H1 (cell line): ENCODE measurements around the gene ARL5A. TPM values are rescaled to one million over a fixed set of nuclear protein-coding genes. Genes with fewer than 3 reads are reported as not detected.

Experiments
- CTCF ChIA-PET: fragments of 300-600 bp; sonication (Branson Sonifier 250); formaldehyde crosslinking; loops from one replicate; lab custom pipeline; 2021; ENCODE audit not compliant: partially characterized antibody; lab: Charles Lee
- POLR2A ChIA-PET: fragments of 300-600 bp; sonication (Branson Sonifier 250); formaldehyde crosslinking; loops from one replicate; lab custom pipeline; 2021; ENCODE audit warnings: inconsistent platforms; ENCODE audit not compliant: partially characterized antibody; lab: Charles Lee
- DNase-seq, 2 experiments: peaks; one replicate each; pipeline versions ENCODE4 v3.0.0 to v3.0.0-alpha.2; 2010 to 2022; ENCODE audit warnings: low spot score in 2 of 2, low read depth in 1 of 2, mixed read lengths in 1 of 2
- FAIRE-seq: peaks from 2 replicates; lab custom pipeline; 2011; peaks lifted over from hg19 to GRCh38; lab: Jason Lieb, UNC
- H2AFZ ChIP-seq: 2 replicates; pipeline ENCODE4 v1.8.1; 2012; ENCODE audit warnings: low read length, inconsistent platforms
- H2AK5ac ChIP-seq: 2 replicates; pipeline ENCODE4 v1.6.1; 2013; ENCODE audit warnings: low read depth, low read length
- H2BK120ac ChIP-seq: replicated peaks from 2 replicates; pipeline ENCODE3; 2013; ENCODE audit warnings: low read depth, low read length, inconsistent platforms
- H2BK12ac ChIP-seq: 2 replicates; pipeline ENCODE4 v1.6.1; 2013; ENCODE audit warnings: low read depth, low read length
- H2BK15ac ChIP-seq: 2 replicates; pipeline ENCODE4 v1.6.1; 2013; ENCODE audit warnings: low read length
- H2BK20ac ChIP-seq: 2 replicates; pipeline ENCODE4 v1.6.1; 2013; ENCODE audit warnings: low read length
- H2BK5ac ChIP-seq: 2 replicates; pipeline ENCODE4 v1.6.1; 2013; ENCODE audit warnings: low read depth, low read length
- H3K14ac ChIP-seq: 2 replicates; pipeline ENCODE4 v1.6.1; 2013; ENCODE audit warnings: inconsistent platforms; ENCODE audit not compliant: insufficient read length
- H3K18ac ChIP-seq: 2 replicates; pipeline ENCODE4 v1.6.1; 2013; ENCODE audit warnings: low read length; ENCODE audit errors: extremely low read depth
- H3K23ac ChIP-seq: 2 replicates; pipeline ENCODE4 v1.6.1; 2013; ENCODE audit warnings: inconsistent platforms; ENCODE audit not compliant: insufficient read length
- H3K23me2 ChIP-seq: 2 replicates; pipeline ENCODE4 v1.6.1; 2013; ENCODE audit warnings: low read depth, low read length
- H3K27ac ChIP-seq: 2 replicates; pipeline ENCODE4 v1.6.1; 2011; ENCODE audit warnings: low read depth, low read length, inconsistent platforms
- H3K27me3 ChIP-seq, 4 experiments: replicated peaks in 1 of 4; 1 replicate in 1 of 4; 2 replicates in 3 of 4; pipeline versions ENCODE4 v1.6.1 to v1.8.1; 2011 to 2013; ENCODE audit warnings: low read length in 3 of 4, mild to moderate bottlenecking in 3 of 4, inconsistent platforms in 2 of 4, mixed read lengths in 2 of 4, moderate library complexity in 1 of 4; ENCODE audit not compliant: control insufficient read depth in 3 of 4, insufficient read depth in 3 of 4; ENCODE audit errors: extremely low read depth in 1 of 4
- H3K36me3 ChIP-seq, 4 experiments: 2 replicates each; pipeline versions ENCODE4 v1.6.1 to v1.8.1; 2011 to 2013; ENCODE audit warnings: mild to moderate bottlenecking in 4 of 4, low read length in 3 of 4, moderate library complexity in 2 of 4, control low read depth in 1 of 4, inconsistent platforms in 1 of 4; ENCODE audit not compliant: insufficient read depth in 4 of 4, control insufficient read depth in 2 of 4
- H3K4ac ChIP-seq: replicated peaks from 2 replicates; pipeline ENCODE3; 2013; ENCODE audit warnings: low read length, low read depth, mixed read lengths, inconsistent platforms; ENCODE audit not compliant: insufficient read length
- H3K4me1 ChIP-seq, 4 experiments: replicated peaks in 1 of 4; 1 replicate in 1 of 4; 2 replicates in 3 of 4; pipeline versions ENCODE4 v1.6.1 to v1.8.1; 2011 to 2013; ENCODE audit warnings: low read length in 3 of 4, inconsistent platforms in 2 of 4, mixed read lengths in 1 of 4; ENCODE audit not compliant: insufficient read depth in 4 of 4, control insufficient read depth in 3 of 4
- H3K4me2 ChIP-seq, 2 experiments: 2 replicates each; pipeline versions ENCODE4 v1.6.1 to v1.8.1; 2011 to 2013; ENCODE audit warnings: low read depth in 2 of 2, low read length in 2 of 2, control low read depth in 1 of 2, inconsistent platforms in 1 of 2, mild to moderate bottlenecking in 1 of 2; ENCODE audit not compliant: insufficient read depth in 1 of 2
- H3K4me3 ChIP-seq, 4 experiments: fragments of 200-600, 300-600 bp in 1 of 4; sonication (generic), shearing (Covaris generic), sonication (Bioruptor Twin) in 1 of 4; 2 replicates each; pipeline versions ENCODE4 v1.5.1 to v1.8.1; 2011 to 2016; ENCODE audit warnings: low read length in 4 of 4, low read depth in 3 of 4, control low read depth in 2 of 4, inconsistent platforms in 2 of 4, mild to moderate bottlenecking in 2 of 4, mixed read lengths in 1 of 4, moderate library complexity in 1 of 4; ENCODE audit not compliant: insufficient read depth in 2 of 4; ENCODE audit errors: extremely low read depth in 1 of 4
- H3K56ac ChIP-seq: replicated peaks from 2 replicates; pipeline ENCODE3; 2013; ENCODE audit warnings: low read depth, mild to moderate bottlenecking, mixed read lengths, low read length, inconsistent platforms; ENCODE audit not compliant: insufficient read length
- H3K79me1 ChIP-seq: 2 replicates; pipeline ENCODE4 v1.6.1; 2013; ENCODE audit warnings: low read depth, low read length, control low read depth
- H3K79me2 ChIP-seq, 2 experiments: 2 replicates each; pipeline versions ENCODE4 v1.6.1 to v1.8.1; 2012 to 2013; ENCODE audit warnings: low read length in 2 of 2, mild to moderate bottlenecking in 2 of 2, inconsistent platforms in 1 of 2; ENCODE audit not compliant: insufficient read depth in 2 of 2, control insufficient read depth in 1 of 2
- H3K9ac ChIP-seq, 4 experiments: replicated peaks in 1 of 4; 1 replicate in 1 of 4; 2 replicates in 3 of 4; pipeline versions ENCODE4 v1.6.1 to v1.8.1; 2011 to 2013; ENCODE audit warnings: low read depth in 3 of 4, low read length in 3 of 4, control low read depth in 2 of 4, mild to moderate bottlenecking in 2 of 4, moderate library complexity in 2 of 4, inconsistent platforms in 1 of 4; ENCODE audit errors: extremely low read depth in 1 of 4
- H3K9me3 ChIP-seq, 2 experiments: 2 replicates each; pipeline versions ENCODE4 v1.6.1 to v1.8.1; 2012 to 2013; ENCODE audit warnings: mild to moderate bottlenecking in 2 of 2, moderate library complexity in 2 of 2, control low read depth in 1 of 2, inconsistent platforms in 1 of 2, low read depth in 1 of 2, low read length in 1 of 2, mixed read lengths in 1 of 2; ENCODE audit not compliant: insufficient read depth in 2 of 2
- H4K20me1 ChIP-seq, 2 experiments: replicated peaks in 1 of 2; 2 replicates each; pipeline versions ENCODE3 to v1.8.1; 2011 to 2013; ENCODE audit warnings: inconsistent platforms in 2 of 2, low read length in 2 of 2, mild to moderate bottlenecking in 1 of 2; ENCODE audit not compliant: insufficient read depth in 2 of 2, control insufficient read depth in 1 of 2
- H4K5ac ChIP-seq: 2 replicates; pipeline ENCODE4 v1.6.1; 2013; ENCODE audit warnings: low read length, low read depth, mixed read lengths, inconsistent platforms; ENCODE audit not compliant: insufficient read length
- H4K8ac ChIP-seq: 2 replicates; pipeline ENCODE4 v1.8.0; 2013; ENCODE audit warnings: mild to moderate bottlenecking, moderate library complexity, low read length, inconsistent platforms; ENCODE audit not compliant: insufficient read depth; ENCODE audit errors: extremely low read depth
- H4K91ac ChIP-seq: replicated peaks from 2 replicates; pipeline ENCODE3; 2013; ENCODE audit warnings: low read length, mixed read lengths, inconsistent platforms; ENCODE audit not compliant: insufficient read length
- BACH1 ChIP-seq: IDR thresholded peaks from 2 replicates; pipeline ENCODE4 v1.6.1; 2012; ENCODE audit warnings: low read length, improper control_type of control experiment
- E2F6 ChIP-seq: IDR thresholded peaks from 2 replicates; pipeline ENCODE4 v1.6.1; 2012; ENCODE audit warnings: inconsistent platforms
- EZH2 ChIP-seq: fragments of 200-600 bp; sonication (generic); IDR thresholded peaks from 2 replicates; pipeline ENCODE4 v1.7.1; 2012; ENCODE audit warnings: low read depth, mild to moderate bottlenecking, moderate library complexity, low read length, inconsistent platforms; ENCODE audit not compliant: severe bottlenecking
- GABPA ChIP-seq: IDR thresholded peaks from 2 replicates; pipeline ENCODE4 v1.6.1; 2011; ENCODE audit warnings: mild to moderate bottlenecking, low read length, moderate library complexity, borderline replicate concordance; ENCODE audit not compliant: insufficient read depth
- KDM5A ChIP-seq: fragments of 200-600 bp; IDR thresholded peaks from 2 replicates; pipeline ENCODE4 v1.7.1; 2012; ENCODE audit warnings: mild to moderate bottlenecking, low read length, inconsistent platforms, mixed read lengths
- PHF8 ChIP-seq: fragments of 200-600 bp; sonication (generic); conservative IDR thresholded peaks from 2 replicates; pipeline ENCODE4 v1.7.1; 2012; ENCODE audit warnings: low read depth, mild to moderate bottlenecking, inconsistent platforms, low read length, moderate library complexity
- RBBP5 ChIP-seq: IDR thresholded peaks from 2 replicates; pipeline ENCODE4 v1.7.1; 2012; ENCODE audit warnings: low read depth, mild to moderate bottlenecking, inconsistent platforms, low read length, moderate library complexity, borderline replicate concordance
- SAP30 ChIP-seq: fragments of 300-600 bp; sonication (generic); IDR thresholded peaks from 2 replicates; pipeline ENCODE4 v1.7.1; 2012; ENCODE audit warnings: low read length, moderate library complexity, mild to moderate bottlenecking, inconsistent platforms; ENCODE audit not compliant: insufficient read depth, insufficient replicate concordance
- SP2 ChIP-seq: IDR thresholded peaks from 2 replicates; pipeline ENCODE4 v1.6.1; 2012; ENCODE audit warnings: mild to moderate bottlenecking, low read length, inconsistent platforms
- USF2 ChIP-seq: IDR thresholded peaks from 2 replicates; pipeline ENCODE4 v1.6.1; 2011; ENCODE audit warnings: low read length, improper control_type of control experiment
- whole genome bisulfite sequencing, 2 experiments: shearing (Covaris generic) in 1 of 2; methylation state at CpG; one replicate each; pipeline versions ENCODE4 v1.1.6 to v1.1.7; 2013 to 2015; ENCODE audit warnings: low lambda C conversion rate in 2 of 2, mixed read lengths in 2 of 2, inconsistent platforms in 1 of 2, low coverage in 1 of 2, missing lambda C conversion rate in 1 of 2; ENCODE audit not compliant: insufficient replicate concordance in 2 of 2, insufficient coverage in 1 of 2, insufficient read length in 1 of 2; ENCODE audit errors: extremely low coverage in 1 of 2, missing lambda C conversion rate in 1 of 2; 5-methylcytosine and 5-hydroxymethylcytosine counted together
- polyA plus RNA-seq, 7 experiments: library from polyadenylated mRNA; depleted of rRNA in 3 of 7; stranded (reverse) in 5 of 7; unstranded in 2 of 7; fragments of >200 nt in 5 of 7; fragments of 200-250 nt in 2 of 7; gene quantifications; 1 replicate in 5 of 7; 2 replicates in 1 of 7; 4 replicates in 1 of 7; pipeline versions ENCODE4 v1.2.1 to v1.2.3, GENCODE V29; 2011 to 2013; ENCODE audit warnings: missing spikeins in 2 of 7, mixed read lengths in 2 of 7
- total RNA-seq: library from RNA; stranded (reverse); fragmentation: NEBNext Ultra II Directional; extraction: Animal tissue kit (Norgen Biotek cat#: 25700); gene quantifications from 2 replicates; pipeline ENCODE4 v1.2.1, GENCODE V29; 2021

The ARL5A gene
- total and polyA plus RNA-seq, 2 of the 8 experiments (the other 6 are each of a cell fraction or from before 2014, with no cell fraction given), result 12.6 to 86.3 TPM

- no peak overlapping the region for H2AFZ ChIP-seq
- H3K56ac ChIP-seq, result no peak overlapping the region
- H2BK5ac ChIP-seq, result no peak overlapping the region
- H4K5ac ChIP-seq, result no peak overlapping the region
- H4K8ac ChIP-seq, result no peak overlapping the region
- ChIA-PET CTCF (interaction anchor here (1.0 to 1.2 kb wide), 2 partner anchors 10 to 11 kb away, joined by 3 to 12 read pairs; no protein-coding TSS in a partner anchor), POLR2A (no interaction called here)
- H2BK15ac ChIP-seq, result no peak overlapping the region
- H3K4me3 ChIP-seq, result no peak overlapping the region
- no peaks in the 10 kb centered on the region for H3K23me2 ChIP-seq
- no peaks in the 10 kb centered on the region for H3K79me1 ChIP-seq
- no peak overlapping the region for H2AK5ac ChIP-seq
- H3K4me2 ChIP-seq, result no peak overlapping the region
- H3K79me2 ChIP-seq, result no peaks in the 10 kb centered on the region
- FAIRE-seq, result no peak
- H3K18ac ChIP-seq, result no peak overlapping the region
- H3K4me1 ChIP-seq, result no peaks in the 10 kb centered on the region
- no peak overlapping the region for H3K23ac ChIP-seq
- no peaks in the 10 kb centered on the region for H3K27me3 ChIP-seq
- DNase-seq, result no peak
- no peak overlapping the region for H3K4ac ChIP-seq
- WGBS, 2 experiments, result 92% methylated on average over 6 of the region's 6 CpGs; no CpG with 5 or more reads in 1 of the 2 experiments
- no peak overlapping the region for H3K14ac ChIP-seq
- no peaks in the 10 kb centered on the region for H3K36me3 ChIP-seq
- H3K27ac ChIP-seq, result no peak overlapping the region
- no peak overlapping the region for H2BK120ac ChIP-seq
- no peak overlapping the region for H2BK12ac ChIP-seq
- no peaks in the 10 kb centered on the region for H3K9me3 ChIP-seq
- no peak overlapping the region for H4K91ac ChIP-seq
- H2BK20ac ChIP-seq, result no peak overlapping the region
- H4K20me1 ChIP-seq, result no peaks in the 10 kb centered on the region
- H3K9ac ChIP-seq, result no peak overlapping the region
- TF ChIP-seq EZH2, result no peak
- TF ChIP-seq GABPA, result no peak
- TF ChIP-seq USF2, result no peak
- no peak for TF ChIP-seq PHF8
- TF ChIP-seq SP2, result no peak
- TF ChIP-seq KDM5A, result no peak
- TF ChIP-seq SAP30, result no peak
- no peak for TF ChIP-seq RBBP5
- no peak for TF ChIP-seq E2F6
- no peak for TF ChIP-seq BACH1
Observed at GRCh38 chr2:151852260-151853069, 24.2 kb upstream of the ARL5A start.
